ENCODE data around the gene DTNBP1. TPM values are rescaled to one million over a fixed set of nuclear protein-coding genes. Genes with fewer than 3 reads are reported as not detected.

Gene DTNBP1
- total RNA-seq, 2 experiments from 2014 or later: 9.8 to 28.0 TPM

GRCh38 chr6:15577106-15577505 lies 85.7 kb downstream of the DTNBP1 start:
- no peak for DNase-seq (ENCODE audit: low spot score)
- no peaks in the 10 kb centered on the region for H3K9me3 ChIP-seq (ENCODE audit: low read length)
- BruUV-seq (replicated peaks): no TSS peak
- H3K4me1 ChIP-seq (ENCODE audit: insufficient read depth, low read length, poor library complexity, severe bottlenecking): no peaks in the 10 kb centered on the region
- H3K36me3 ChIP-seq (ENCODE audit: insufficient read depth, low read length): no peaks in the 10 kb centered on the region
- ChIA-PET POLR2A (no interaction called here), CTCF (ENCODE audit: unreplicated experiment) (no interaction called here)
- no peaks in the 10 kb centered on the region for H3K9me2 ChIP-seq (ENCODE audit: insufficient read depth, low read length)
- H3K4me3 ChIP-seq (ENCODE audit: low read depth, low read length, poor library complexity, severe bottlenecking): no peak overlapping the region
- TF ChIP-seq EZH2phosphoT487 (IDR thresholded peaks at IDR 0.05; ENCODE audit: borderline replicate concordance, low read depth, low read length): no peak
- no peak for TF ChIP-seq CTCF (conservative IDR thresholded peaks at IDR 0.05; ENCODE audit: low read length)
- no peaks in the 10 kb centered on the region for H3K79me2 ChIP-seq (ENCODE audit: insufficient read depth, low read depth, low read length)
- intact Hi-C loops (cut with micrococcal nuclease; ENCODE audit: unreplicated experiment): no loop called here
- no peak overlapping the region for H3K4me2 ChIP-seq (ENCODE audit: low read length)
- no peak overlapping the region for H3K27ac ChIP-seq (ENCODE audit: low read depth, low read length, poor library complexity, severe bottlenecking)
- H4K20me1 ChIP-seq (ENCODE audit: insufficient read depth, low read length): no peaks in the 10 kb centered on the region
- no peak overlapping the region for H2AFZ ChIP-seq (ENCODE audit: low read length)

- H3K9me3 ChIP-seq (ENCODE audit: low read length): no peaks in the 10 kb centered on the region
- BruUV-seq (replicated peaks): no TSS peak
- no peaks in the 10 kb centered on the region for H3K36me3 ChIP-seq (ENCODE audit: insufficient read depth, low read length)
- TF ChIP-seq EZH2phosphoT487 (IDR thresholded peaks at IDR 0.05; ENCODE audit: borderline replicate concordance, low read depth, low read length) (no peak), CTCF (conservative IDR thresholded peaks at IDR 0.05; ENCODE audit: low read length) (no peak)
- no peak overlapping the region for H3K27ac ChIP-seq (ENCODE audit: low read depth, low read length, poor library complexity, severe bottlenecking)
- no peak for DNase-seq (ENCODE audit: low spot score)
- H4K20me1 ChIP-seq (ENCODE audit: insufficient read depth, low read length): no peaks in the 10 kb centered on the region
- intact Hi-C loops (cut with micrococcal nuclease; ENCODE audit: unreplicated experiment): no loop called here
- no peaks in the 10 kb centered on the region for H3K9me2 ChIP-seq (ENCODE audit: insufficient read depth, low read length)
- H3K4me1 ChIP-seq (ENCODE audit: insufficient read depth, low read length, poor library complexity, severe bottlenecking): no peaks in the 10 kb centered on the region
- ChIA-PET POLR2A (interaction anchor here (0.7 kb wide), 1 partner anchor 11 kb away, joined by 3 read pairs; no protein-coding TSS in a partner anchor), CTCF (ENCODE audit: unreplicated experiment) (no interaction called here)
- no peak overlapping the region for H2AFZ ChIP-seq (ENCODE audit: low read length)
- H3K4me2 ChIP-seq (ENCODE audit: low read length): no peak overlapping the region
- H3K79me2 ChIP-seq (ENCODE audit: insufficient read depth, low read depth, low read length): no peaks in the 10 kb centered on the region
- H3K4me3 ChIP-seq (ENCODE audit: low read depth, low read length, poor library complexity, severe bottlenecking): no peak overlapping the region
These were observed 87.3 kb downstream of the DTNBP1 start for GRCh38 chr6:15575357-15576033.

GRCh38 chr6:15574486-15574885 lies 88.3 kb downstream of the DTNBP1 start:
- ChIA-PET CTCF (ENCODE audit: unreplicated experiment) (no interaction called here), POLR2A (no interaction called here)
- Histone ChIP-seq H2AFZ (ENCODE audit: low read length) (no peak overlapping the region), H4K20me1 (ENCODE audit: insufficient read depth, low read length) (no peaks in the 10 kb centered on the region), H3K9me3 (ENCODE audit: low read length) (no peaks in the 10 kb centered on the region), H3K79me2 (ENCODE audit: insufficient read depth, low read depth, low read length) (no peaks in the 10 kb centered on the region), H3K36me3 (ENCODE audit: insufficient read depth, low read length) (no peaks in the 10 kb centered on the region), H3K9me2 (ENCODE audit: insufficient read depth, low read length) (no peaks in the 10 kb centered on the region), H3K4me1 (ENCODE audit: insufficient read depth, low read length, poor library complexity, severe bottlenecking) (no peaks in the 10 kb centered on the region), H3K4me3 (ENCODE audit: low read depth, low read length, poor library complexity, severe bottlenecking) (no peak overlapping the region), H3K27ac (ENCODE audit: low read depth, low read length, poor library complexity, severe bottlenecking) (no peak overlapping the region), H3K4me2 (ENCODE audit: low read length) (no peak overlapping the region)
- DNase-seq (ENCODE audit: low spot score): no peak
- TF ChIP-seq CTCF (conservative IDR thresholded peaks at IDR 0.05; ENCODE audit: low read length) (no peak), EZH2phosphoT487 (IDR thresholded peaks at IDR 0.05; ENCODE audit: borderline replicate concordance, low read depth, low read length) (no peak)
- BruUV-seq (replicated peaks): no TSS peak
- intact Hi-C loops (cut with micrococcal nuclease; ENCODE audit: unreplicated experiment): no loop called here

Data from OCI-LY7 (cell line).